Hematopoietic multipotent progenitor cell treated with erythropoietin and hydrocortisone succinate and interleukin-3 and kit ligand, for 8 days (in vitro differentiated cells): ENCODE measurements around the gene PPP1R12C.
"Not testable (repeated sequence)": the region's sequence is repeated elsewhere in the genome, so short reads cannot be mapped to it uniquely, and the experiment has no call there.

Source experiments
- DNase-seq: peaks from one replicate; pipeline ENCODE4 v3.0.0-alpha.2; 2015

The PPP1R12C gene

DNA sequence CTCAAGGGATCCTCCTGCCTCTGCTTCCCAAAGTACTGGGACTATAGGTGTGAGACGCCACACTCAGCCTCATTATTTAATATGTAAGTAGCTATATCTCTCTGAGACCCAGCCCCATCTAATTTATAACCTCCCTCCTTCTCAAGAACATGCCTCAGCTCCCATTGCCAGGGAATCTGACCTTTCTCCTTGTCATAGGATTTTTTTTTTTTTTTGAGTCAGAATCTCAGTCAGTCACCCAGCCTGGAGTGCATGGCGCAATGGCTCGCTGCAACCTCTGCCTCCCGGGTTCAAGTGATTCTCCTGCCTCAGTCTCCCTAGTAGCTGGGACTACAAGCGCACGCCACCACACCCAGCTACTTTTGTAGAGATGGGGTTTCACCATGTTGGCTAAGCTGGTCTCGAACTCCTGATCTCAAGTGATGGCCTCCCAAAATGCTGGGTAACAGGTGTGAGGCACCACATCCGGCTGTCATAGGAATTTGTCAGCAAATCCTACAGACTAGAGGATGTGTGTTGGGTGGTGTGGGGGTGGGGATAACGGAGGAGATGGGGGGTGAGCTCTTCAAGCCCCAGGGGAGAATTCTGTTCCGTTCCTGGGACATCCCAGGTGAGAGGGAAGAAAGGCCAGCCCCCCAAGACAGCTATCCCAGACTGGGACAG, 46.8 kb downstream of the PPP1R12C start:
- DNase-seq, result no peak

- no peak for DNase-seq
Measured at GRCh38 chr19:55069865-55070197, 47.6 kb downstream of the PPP1R12C start.

- no peak for DNase-seq
Measured at GRCh38 chr19:55068950-55069864, 48.2 kb downstream of the PPP1R12C start.

DNA sequence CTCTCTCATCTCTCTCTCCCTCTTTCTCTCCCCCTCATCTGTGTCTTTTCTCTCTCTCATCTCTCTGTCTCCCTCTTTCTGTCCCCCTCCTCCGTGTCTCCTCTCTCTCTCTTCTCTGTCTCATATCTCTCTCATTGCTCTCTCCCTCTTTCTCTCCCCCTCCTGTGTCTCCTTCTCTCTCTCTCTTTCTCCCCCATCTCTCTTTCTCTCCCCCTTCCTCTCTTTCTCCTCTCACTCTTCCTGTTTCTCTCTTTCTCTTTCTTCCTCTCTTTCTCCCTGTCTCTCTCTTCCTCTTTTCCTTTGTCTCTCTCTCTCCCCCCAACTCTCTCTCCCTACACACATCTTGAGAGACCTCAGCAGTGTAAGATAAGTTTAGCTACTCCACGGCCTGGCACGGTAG, 49.6 kb downstream of the PPP1R12C start:
- no peak for DNase-seq

- no peak for DNase-seq
Measured at GRCh38 chr19:55066107-55066709, 51.2 kb downstream of the PPP1R12C start.

GRCh38 chr19:55065516-55065915, 51.9 kb downstream of the PPP1R12C start:
- not testable (repeated sequence) for DNase-seq

- DNase-seq, result no peak
Measured at GRCh38 chr19:55063492-55063843, 54.0 kb downstream of the PPP1R12C start.

GRCh38 chr19:55062735-55063491, 54.5 kb downstream of the PPP1R12C start, which contains the start of gene RDH13:
RDH13 (minus strand) TSS chr19:55063148; CDS start chr19:55063032, 116 bp downstream.
- peak; percentile 96 for DNase-seq

DNA sequence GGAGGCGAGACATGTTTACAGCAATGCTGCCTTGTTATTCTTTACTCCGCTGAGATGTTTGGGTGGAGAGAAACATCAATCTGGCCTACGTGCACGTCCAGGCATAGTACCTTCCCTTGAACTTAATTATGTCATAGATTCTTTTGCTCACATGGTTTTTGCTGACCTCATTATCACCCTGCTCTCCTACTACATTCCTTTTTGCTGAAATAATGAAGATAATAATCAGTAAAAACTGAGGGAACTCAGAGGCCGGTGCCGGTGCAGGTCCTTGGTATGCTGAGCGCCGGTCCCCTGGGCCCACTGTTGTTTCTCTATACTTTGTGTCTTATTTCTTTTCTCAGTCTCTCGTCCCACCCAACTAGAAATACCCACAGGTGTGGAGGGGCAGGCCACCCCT, 57.1 kb downstream of the PPP1R12C start:
- not testable (repeated sequence) for DNase-seq

- peak; percentile 36 for DNase-seq
Measured at GRCh38 chr19:55058781-55059610, 58.4 kb downstream of the PPP1R12C start.

- DNase-seq, result no peak
Measured at GRCh38 chr19:55056827-55057226, 60.6 kb downstream of the PPP1R12C start.

DNA sequence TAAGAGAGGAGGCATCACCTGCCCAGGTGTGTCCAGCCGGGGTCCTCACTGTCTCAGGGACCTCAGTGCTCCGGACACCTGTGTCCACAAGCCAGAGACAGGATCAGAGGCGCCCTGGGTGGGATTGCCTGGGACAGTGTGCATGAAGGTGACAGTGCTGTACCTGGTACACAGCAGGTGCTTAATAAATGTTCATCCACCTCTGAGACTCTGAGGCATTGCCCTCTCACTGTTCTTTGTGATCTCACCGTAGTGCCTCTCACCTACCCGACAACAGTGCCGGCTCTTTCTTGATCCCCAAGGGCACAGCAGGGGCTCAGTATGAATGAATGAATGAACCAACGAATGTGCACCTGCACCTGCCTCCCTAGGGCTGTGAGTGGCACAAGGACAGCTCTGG, 63.7 kb downstream of the PPP1R12C start:
- no peak for DNase-seq

- DNase-seq, result no peak
Measured at GRCh38 chr19:55050749-55051532, 66.5 kb downstream of the PPP1R12C start.

DNA sequence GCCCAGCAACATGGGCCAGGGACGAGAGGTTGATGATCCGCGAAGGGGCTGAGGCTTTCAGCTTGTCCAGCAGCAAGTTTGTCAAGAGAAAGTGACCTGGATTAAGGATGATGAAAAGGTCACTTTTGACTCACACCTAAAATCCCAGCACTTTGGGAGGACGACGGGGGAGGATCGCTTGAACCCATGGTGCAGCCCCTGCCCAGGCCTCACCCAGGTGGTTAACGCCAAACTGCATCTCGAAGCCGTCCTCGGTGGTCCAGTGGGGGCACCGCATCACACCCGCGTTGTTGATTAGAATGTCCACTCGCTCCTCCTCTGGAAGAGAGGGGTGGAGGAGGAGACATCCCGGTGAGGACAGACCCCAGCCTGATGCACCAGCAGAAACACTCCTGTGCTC, 69.0 kb downstream of the PPP1R12C start:
- DNase-seq, result no peak

DNA sequence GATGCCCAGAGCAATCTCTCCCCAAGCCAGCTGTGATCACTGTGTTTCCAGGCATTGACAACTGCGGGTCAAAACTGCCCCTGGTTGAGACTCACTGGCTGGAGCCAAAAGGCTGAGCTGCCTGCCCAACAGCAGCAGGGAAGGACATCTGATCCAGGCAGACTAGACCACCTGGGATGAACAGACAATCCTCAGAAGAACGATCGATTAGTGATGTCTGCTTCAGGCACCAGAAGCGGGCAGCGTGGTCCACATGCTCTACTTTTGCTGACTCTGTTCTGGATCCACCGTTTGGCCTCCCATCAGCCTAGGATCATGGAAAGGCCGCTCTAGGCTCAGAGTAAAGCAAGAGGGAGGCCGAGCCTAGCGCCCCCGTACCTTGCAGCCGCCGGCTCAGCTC, 69.5 kb downstream of the PPP1R12C start:
- DNase-seq, result no peak

DNA sequence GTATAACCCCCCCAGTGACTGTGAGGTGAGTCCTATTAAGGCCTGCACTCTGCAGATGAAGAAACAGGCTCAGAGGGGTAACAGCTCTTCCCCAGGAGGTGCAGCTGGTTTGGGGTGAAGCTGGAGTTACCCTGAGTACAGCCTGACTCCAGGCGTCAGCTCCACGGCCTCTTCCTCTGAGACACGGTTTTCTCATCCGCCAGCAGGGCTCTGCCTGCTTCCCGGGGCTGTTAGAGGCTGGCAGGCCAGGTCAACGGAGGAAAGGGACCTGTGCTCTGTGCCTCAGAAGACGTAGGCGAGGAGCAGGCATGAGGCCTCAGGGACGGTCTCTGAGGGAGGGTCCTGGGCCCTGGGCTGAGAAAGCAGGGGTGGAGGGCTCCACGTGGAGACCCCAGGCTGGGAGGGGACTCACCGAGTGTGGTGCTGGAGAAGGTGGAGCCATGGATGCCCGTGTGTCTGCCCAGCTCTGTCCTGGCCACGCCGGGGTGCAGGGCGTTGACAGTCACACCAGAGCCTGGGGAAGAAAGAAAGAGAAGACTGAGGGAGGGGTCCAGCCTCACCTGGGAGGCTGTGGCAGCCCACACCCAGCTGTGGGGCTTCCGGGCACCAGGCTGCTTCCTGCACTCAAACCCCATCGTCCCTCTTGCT, 70.3 kb downstream of the PPP1R12C start:
- no peak for DNase-seq

- DNase-seq, result no peak
Measured at GRCh38 chr19:55044771-55045716, 72.4 kb downstream of the PPP1R12C start.

DNA sequence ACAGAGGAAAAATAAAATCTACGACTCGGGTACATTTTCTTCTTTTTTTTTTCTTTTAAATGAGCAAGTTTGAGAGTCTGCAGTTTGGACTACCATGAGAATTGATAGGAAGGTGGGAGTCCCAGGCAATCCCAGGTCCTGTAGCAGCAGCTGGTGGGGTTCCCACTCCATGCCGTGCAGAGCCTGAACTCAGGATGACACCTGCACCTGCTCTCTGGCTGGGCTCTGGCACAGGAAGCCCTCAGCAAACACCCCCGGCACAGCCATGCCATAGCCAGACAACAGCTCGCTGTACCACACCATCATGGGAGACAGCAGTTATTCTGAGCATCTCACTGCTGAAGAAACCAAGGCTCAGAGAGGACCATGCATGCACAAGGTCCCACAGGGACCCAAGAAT, 73.2 kb downstream of the PPP1R12C start:
- no peak for DNase-seq

DNA sequence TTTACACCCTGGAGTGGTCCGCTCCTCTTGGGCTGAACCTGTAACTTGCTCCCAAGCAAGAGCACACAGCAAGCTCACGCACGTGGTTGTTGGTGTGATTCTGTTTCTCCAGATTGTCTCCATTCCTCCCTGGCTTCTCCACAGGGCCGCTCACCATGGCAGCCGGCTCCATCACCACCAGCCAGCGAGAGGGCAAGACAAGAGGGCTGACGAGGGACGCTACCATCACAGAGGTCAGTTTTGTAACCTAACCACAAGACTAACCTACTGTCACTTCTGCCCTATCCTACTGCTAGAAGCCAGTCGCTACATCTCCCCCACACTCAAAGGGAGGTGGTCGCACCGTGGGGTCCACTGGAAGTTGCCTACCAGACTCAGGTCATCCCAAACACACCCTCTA, 74.7 kb downstream of the PPP1R12C start:
- no peak for DNase-seq

GRCh38 chr19:55042344-55042678, 75.1 kb downstream of the PPP1R12C start:
- no peak for DNase-seq
